Liver (tissue), 9 donors: ENCODE data around the gene TMEM182. TPM values are rescaled to one million over a fixed set of nuclear protein-coding genes. Genes with fewer than 3 reads are reported as not detected.
A peak's percentile ranks its signal among the peaks of the same experiment; 100 is the strongest.

Experiments
- DNase-seq: peaks from one replicate; pipeline ENCODE4 v3.0.0-alpha.2; 2017; ENCODE audit warnings: low spot score
- H3K27ac ChIP-seq, 2 donors: one replicate each; pipeline ENCODE4 v1.7.0; 2013; ENCODE audit warnings: inconsistent platforms in 2 of 2, low read length in 2 of 2, control low read depth in 1 of 2, low read depth in 1 of 2, mild to moderate bottlenecking in 1 of 2
- H3K27me3 ChIP-seq, 4 donors: one replicate each; pipeline versions ENCODE4 v1.6.1 to v1.7.0; 2013; ENCODE audit warnings: low read length in 3 of 4, inconsistent platforms in 1 of 4, mild to moderate bottlenecking in 1 of 4, moderate library complexity in 1 of 4; ENCODE audit not compliant: control insufficient read depth in 4 of 4, insufficient read depth in 4 of 4
- H3K36me3 ChIP-seq, 4 donors: one replicate each; pipeline versions ENCODE4 v1.6.1 to v1.7.0; 2013; ENCODE audit warnings: low read length in 3 of 4, mild to moderate bottlenecking in 3 of 4, low read depth in 1 of 4, moderate library complexity in 1 of 4; ENCODE audit not compliant: control insufficient read depth in 4 of 4, insufficient read depth in 3 of 4
- H3K4me1 ChIP-seq, 4 donors: one replicate each; pipeline versions ENCODE4 v1.6.1 to v1.7.0; 2013; ENCODE audit warnings: low read length in 3 of 4, mild to moderate bottlenecking in 3 of 4, moderate library complexity in 1 of 4; ENCODE audit not compliant: control insufficient read depth in 4 of 4, insufficient read depth in 4 of 4
- H3K4me3 ChIP-seq, 3 donors: one replicate each; pipeline versions ENCODE4 v1.6.1 to v1.7.0; 2013; ENCODE audit warnings: low read length in 3 of 3, control low read depth in 1 of 3, low read depth in 1 of 3, mild to moderate bottlenecking in 1 of 3
- H3K9ac ChIP-seq, 2 donors: one replicate each; pipeline ENCODE4 v1.7.0; 2013; ENCODE audit warnings: low read length in 2 of 2, mild to moderate bottlenecking in 2 of 2, moderate library complexity in 2 of 2, control low read depth in 1 of 2, low read depth in 1 of 2
- H3K9me3 ChIP-seq, 4 donors: one replicate each; pipeline versions ENCODE4 v1.6.1 to v1.7.0; 2013; ENCODE audit warnings: low read length in 3 of 4; ENCODE audit not compliant: control insufficient read depth in 4 of 4
- EGR1 ChIP-seq, 2 donors: IDR thresholded peaks; 2 replicates each; pipeline ENCODE4 v1.6.1; 2016 to 2018; ENCODE audit warnings: antibody characterized with exemption in 2 of 2, low read depth in 2 of 2
- FOXA1 ChIP-seq: IDR thresholded peaks from 2 replicates; pipeline ENCODE4 v1.6.1; 2016; ENCODE audit warnings: antibody characterized with exemption
- FOXA2 ChIP-seq: IDR thresholded peaks from 2 replicates; pipeline ENCODE4 v1.6.1; 2016; ENCODE audit warnings: antibody characterized with exemption
- GABPA ChIP-seq, 2 donors: IDR thresholded peaks in 1 of 2; conservative IDR thresholded peaks in 1 of 2; 2 replicates each; pipeline ENCODE4 v1.6.1; 2016; ENCODE audit warnings: antibody characterized with exemption in 2 of 2, mild to moderate bottlenecking in 1 of 2, moderate library complexity in 1 of 2
- HNF4A ChIP-seq, 2 donors: conservative IDR thresholded peaks; 2 replicates each; pipeline ENCODE4 v1.6.1; 2016; ENCODE audit warnings: antibody characterized with exemption in 2 of 2, mild to moderate bottlenecking in 2 of 2
- HNF4G ChIP-seq: IDR thresholded peaks from 2 replicates; pipeline ENCODE4 v1.6.1; 2016; ENCODE audit warnings: antibody characterized with exemption
- JUND ChIP-seq, 2 donors: IDR thresholded peaks; 2 replicates each; pipeline ENCODE4 v1.6.1; 2016; ENCODE audit warnings: antibody characterized with exemption in 2 of 2
- MAX ChIP-seq: IDR thresholded peaks from 2 replicates; pipeline ENCODE4 v1.6.1; 2016; ENCODE audit warnings: antibody characterized with exemption
- NR2F2 ChIP-seq: IDR thresholded peaks from 2 replicates; pipeline ENCODE4 v1.6.1; 2016; ENCODE audit warnings: antibody characterized with exemption
- RAD21 ChIP-seq, 2 donors: IDR thresholded peaks; 2 replicates each; pipeline ENCODE4 v1.6.1; 2016; ENCODE audit warnings: antibody characterized with exemption in 2 of 2, mild to moderate bottlenecking in 2 of 2
- RXRA ChIP-seq, 2 donors: IDR thresholded peaks; 2 replicates each; pipeline ENCODE4 v1.6.1; 2017 to 2018; ENCODE audit warnings: antibody characterized with exemption in 2 of 2, mild to moderate bottlenecking in 1 of 2
- SP1 ChIP-seq: IDR thresholded peaks from 2 replicates; pipeline ENCODE4 v1.6.1; 2018; ENCODE audit warnings: antibody characterized with exemption, mild to moderate bottlenecking
- TAF1 ChIP-seq: conservative IDR thresholded peaks from 2 replicates; pipeline ENCODE4 v1.6.1; 2016; ENCODE audit warnings: antibody characterized with exemption, mild to moderate bottlenecking
- YY1 ChIP-seq: IDR thresholded peaks from 2 replicates; pipeline ENCODE4 v1.6.1; 2016; ENCODE audit warnings: antibody characterized with exemption, mild to moderate bottlenecking
- ZBTB33 ChIP-seq: IDR thresholded peaks from 2 replicates; pipeline ENCODE4 v1.6.1; 2016; ENCODE audit warnings: antibody characterized with exemption
- WGBS: extraction: QIAGEN DNeasy Blood & Tissue Kit; methylation state at CpG from one replicate; pipeline ENCODE4 v1.1.7; 2013; 5-methylcytosine and 5-hydroxymethylcytosine counted together
- polyA plus RNA-seq, 2 donors: library from polyadenylated mRNA; stranded (reverse) in 1 of 2; unstranded in 1 of 2; fragments of 200-250 nt in 1 of 2; fragments of >200 nt in 1 of 2; fragmentation: Nextera tagmentation in 1 of 2; extraction: Ambion mirVana in 1 of 2; gene quantifications; one replicate each; pipeline versions ENCODE4 v1.2.1 to v1.2.3, GENCODE V29; 2013 to 2015
- total RNA-seq, 2 donors: library from RNA; depleted of rRNA; stranded (reverse); fragments of >200 nt; gene quantifications; one replicate each; pipeline ENCODE4 v1.2.3, GENCODE V29; 2014
- TF ChIP-seq, protein P1 (sequence below): IDR thresholded peaks from 2 replicates; pipeline ENCODE4 v1.6.1; 2016; ENCODE audit warnings: antibody characterized with exemption
- TF ChIP-seq, protein P2 (sequence below): fragments of 150-350 bp; IDR thresholded peaks from 2 replicates; pipeline ENCODE4 v1.5.1; 2017; ENCODE audit warnings: improper control_type of control experiment, low read depth, low read length; ENCODE audit not compliant: missing input control
- TF ChIP-seq, protein P3 (sequence below): IDR thresholded peaks from 2 replicates; pipeline ENCODE4 v1.6.1; 2016; ENCODE audit warnings: antibody characterized with exemption, mild to moderate bottlenecking
- donor health status: healthy.
- donor health status: healthy.
- donor health status: healthy.
- donor health status: healthy.
- donor health status: healthy.

TMEM182 gene
- total and polyA plus RNA-seq, 4 donors: 2.8 to 12.5 (median 5.1) TPM

DNA sequence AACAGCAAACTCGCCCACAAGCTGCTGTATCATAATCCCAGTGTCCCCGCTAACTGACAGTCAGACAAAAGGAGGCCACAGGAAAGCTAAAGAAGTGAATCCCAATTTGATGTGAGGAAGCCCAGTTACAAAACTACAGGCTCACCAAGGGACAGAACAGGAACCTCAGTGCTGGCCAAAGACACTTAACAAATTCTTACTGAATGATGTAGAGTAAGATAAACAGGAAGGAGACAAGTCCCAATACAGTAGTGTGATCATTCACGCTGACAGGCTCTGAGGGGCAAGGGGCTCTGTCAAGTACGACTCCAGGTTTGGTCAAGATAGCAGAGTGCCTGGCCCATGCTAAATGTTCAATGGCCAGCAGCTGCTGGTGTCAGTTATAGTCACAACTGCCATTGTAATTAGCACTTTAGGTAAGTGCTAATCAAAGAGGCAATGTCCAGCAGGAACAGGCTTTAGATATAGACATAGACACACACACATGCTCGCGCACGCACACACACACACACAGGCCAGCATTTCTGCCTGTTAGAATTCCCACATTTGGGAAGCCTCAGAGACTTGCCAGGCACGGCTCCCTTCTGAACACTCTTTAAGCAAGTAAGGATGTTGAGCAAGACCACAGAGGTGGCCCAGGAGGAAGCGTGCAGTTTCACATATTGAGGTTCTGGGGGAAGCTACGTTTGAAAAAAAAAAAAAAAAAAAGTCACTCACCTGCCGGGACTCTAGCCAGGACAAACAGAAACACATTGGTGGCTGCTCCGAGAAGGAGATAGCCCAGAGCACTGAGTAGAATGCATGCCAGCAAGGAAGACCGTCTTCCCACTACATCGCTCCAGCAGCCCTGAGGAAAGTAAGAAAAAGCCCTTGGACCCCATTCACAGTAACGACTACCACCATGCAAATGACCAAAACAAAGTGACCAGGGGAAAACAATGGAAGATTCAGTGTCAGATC lies 35.4 kb upstream of the TMEM182 start:
- TF ChIP-seq, protein P1, sequence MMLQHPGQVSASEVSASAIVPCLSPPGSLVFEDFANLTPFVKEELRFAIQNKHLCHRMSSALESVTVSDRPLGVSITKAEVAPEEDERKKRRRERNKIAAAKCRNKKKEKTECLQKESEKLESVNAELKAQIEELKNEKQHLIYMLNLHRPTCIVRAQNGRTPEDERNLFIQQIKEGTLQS: no peak
- TF ChIP-seq FOXA2 (no peak), HNF4G (no peak), TAF1 (no peak), RAD21 (IDR thresholded peaks at IDR 0.05) (no peak), MAX (no peak), SP1 (no peak), EGR1 (IDR thresholded peaks at IDR 0.05; ENCODE audit: low read depth in 2 of 2) (no peak), RXRA (IDR thresholded peaks at IDR 0.05) (no peak), GABPA (IDR thresholded peaks at IDR 0.05 in 1 of 2, conservative IDR thresholded peaks at IDR 0.05 in 1 of 2) (no peak), ZBTB33 (no peak)
- TF ChIP-seq, protein P2, sequence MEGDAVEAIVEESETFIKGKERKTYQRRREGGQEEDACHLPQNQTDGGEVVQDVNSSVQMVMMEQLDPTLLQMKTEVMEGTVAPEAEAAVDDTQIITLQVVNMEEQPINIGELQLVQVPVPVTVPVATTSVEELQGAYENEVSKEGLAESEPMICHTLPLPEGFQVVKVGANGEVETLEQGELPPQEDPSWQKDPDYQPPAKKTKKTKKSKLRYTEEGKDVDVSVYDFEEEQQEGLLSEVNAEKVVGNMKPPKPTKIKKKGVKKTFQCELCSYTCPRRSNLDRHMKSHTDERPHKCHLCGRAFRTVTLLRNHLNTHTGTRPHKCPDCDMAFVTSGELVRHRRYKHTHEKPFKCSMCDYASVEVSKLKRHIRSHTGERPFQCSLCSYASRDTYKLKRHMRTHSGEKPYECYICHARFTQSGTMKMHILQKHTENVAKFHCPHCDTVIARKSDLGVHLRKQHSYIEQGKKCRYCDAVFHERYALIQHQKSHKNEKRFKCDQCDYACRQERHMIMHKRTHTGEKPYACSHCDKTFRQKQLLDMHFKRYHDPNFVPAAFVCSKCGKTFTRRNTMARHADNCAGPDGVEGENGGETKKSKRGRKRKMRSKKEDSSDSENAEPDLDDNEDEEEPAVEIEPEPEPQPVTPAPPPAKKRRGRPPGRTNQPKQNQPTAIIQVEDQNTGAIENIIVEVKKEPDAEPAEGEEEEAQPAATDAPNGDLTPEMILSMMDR: no peak
- 77% methylated on average over 15 of the region's 15 CpGs for WGBS
- Histone ChIP-seq H3K9me3 (no peaks in the 10 kb centered on the region), H3K36me3 (peaks cover 9 to 56% (median 41%) of the 10 kb centered on the region in 4 donors), H3K4me1 (no peaks in the 10 kb centered on the region), H3K27ac (no peak overlapping the region), H3K27me3 (no peaks in the 10 kb centered on the region), H3K9ac (no peak overlapping the region), H3K4me3 (no peak overlapping the region)
- no peak for DNase-seq

GRCh38 chr2:102735416-102736109 lies 26.3 kb upstream of the TMEM182 start:
- Histone ChIP-seq H3K4me1 (peaks cover 0 to 20% (median 7%) of the 10 kb centered on the region in 4 donors), H3K27ac (peak overlapping the region; percentile 82 to 85), H3K36me3 (peaks cover 0 to 15% (median 7%) of the 10 kb centered on the region in 4 donors), H3K4me3 (peak overlapping the region; percentile 51 to 77 (median 72)), H3K27me3 (no peaks in the 10 kb centered on the region), H3K9me3 (no peaks in the 10 kb centered on the region), H3K9ac (no peak overlapping the region)
- 33% methylated on average over 15 of the region's 15 CpGs for WGBS
- DNase-seq: no peak
- TF ChIP-seq FOXA1: no peak
- peak; percentile 72 to 75 for TF ChIP-seq HNF4A (conservative IDR thresholded peaks at IDR 0.05)
- no peak for TF ChIP-seq FOXA2
- TF ChIP-seq RXRA (IDR thresholded peaks at IDR 0.05): peak; percentile 93 to 96
- TF ChIP-seq EGR1 (IDR thresholded peaks at IDR 0.05; ENCODE audit: low read depth in 2 of 2): peak; percentile 46 to 69
- TF ChIP-seq, protein P2: no peak
- peak; percentile 67 for TF ChIP-seq MAX
- TF ChIP-seq RAD21 (IDR thresholded peaks at IDR 0.05): peak in 1 of 2 donors; percentile 20
- no peak for TF ChIP-seq HNF4G
- TF ChIP-seq, protein P3, sequence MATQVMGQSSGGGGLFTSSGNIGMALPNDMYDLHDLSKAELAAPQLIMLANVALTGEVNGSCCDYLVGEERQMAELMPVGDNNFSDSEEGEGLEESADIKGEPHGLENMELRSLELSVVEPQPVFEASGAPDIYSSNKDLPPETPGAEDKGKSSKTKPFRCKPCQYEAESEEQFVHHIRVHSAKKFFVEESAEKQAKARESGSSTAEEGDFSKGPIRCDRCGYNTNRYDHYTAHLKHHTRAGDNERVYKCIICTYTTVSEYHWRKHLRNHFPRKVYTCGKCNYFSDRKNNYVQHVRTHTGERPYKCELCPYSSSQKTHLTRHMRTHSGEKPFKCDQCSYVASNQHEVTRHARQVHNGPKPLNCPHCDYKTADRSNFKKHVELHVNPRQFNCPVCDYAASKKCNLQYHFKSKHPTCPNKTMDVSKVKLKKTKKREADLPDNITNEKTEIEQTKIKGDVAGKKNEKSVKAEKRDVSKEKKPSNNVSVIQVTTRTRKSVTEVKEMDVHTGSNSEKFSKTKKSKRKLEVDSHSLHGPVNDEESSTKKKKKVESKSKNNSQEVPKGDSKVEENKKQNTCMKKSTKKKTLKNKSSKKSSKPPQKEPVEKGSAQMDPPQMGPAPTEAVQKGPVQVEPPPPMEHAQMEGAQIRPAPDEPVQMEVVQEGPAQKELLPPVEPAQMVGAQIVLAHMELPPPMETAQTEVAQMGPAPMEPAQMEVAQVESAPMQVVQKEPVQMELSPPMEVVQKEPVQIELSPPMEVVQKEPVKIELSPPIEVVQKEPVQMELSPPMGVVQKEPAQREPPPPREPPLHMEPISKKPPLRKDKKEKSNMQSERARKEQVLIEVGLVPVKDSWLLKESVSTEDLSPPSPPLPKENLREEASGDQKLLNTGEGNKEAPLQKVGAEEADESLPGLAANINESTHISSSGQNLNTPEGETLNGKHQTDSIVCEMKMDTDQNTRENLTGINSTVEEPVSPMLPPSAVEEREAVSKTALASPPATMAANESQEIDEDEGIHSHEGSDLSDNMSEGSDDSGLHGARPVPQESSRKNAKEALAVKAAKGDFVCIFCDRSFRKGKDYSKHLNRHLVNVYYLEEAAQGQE: peak; percentile 72
- no peak for TF ChIP-seq NR2F2
- TF ChIP-seq YY1: peak; percentile 82
- TF ChIP-seq JUND (IDR thresholded peaks at IDR 0.05): peak in 1 of 2 donors; percentile 52
- TF ChIP-seq GABPA (IDR thresholded peaks at IDR 0.05 in 1 of 2, conservative IDR thresholded peaks at IDR 0.05 in 1 of 2): no peak
- TF ChIP-seq TAF1: peak; percentile 40
